NCI-H2171 (cell line): ENCODE data around the gene MAP3K9.

Source experiments
- DNase-seq: peaks from one replicate; lab custom pipeline; 2025; lab: John Stamatoyannopoulos, UW

MAP3K9 gene

GRCh38 chr14:70697701-70698100 lies 111.6 kb downstream of the MAP3K9 start:
- no peak for DNase-seq

GRCh38 chr14:70696026-70696425 lies 113.3 kb downstream of the MAP3K9 start:
- DNase-seq, result no peak

GRCh38 chr14:70692210-70692609 lies 117.1 kb downstream of the MAP3K9 start:
- no peak for DNase-seq

- no peak for DNase-seq
Observed at GRCh38 chr14:70685474-70686197, 123.7 kb downstream of the MAP3K9 start.

GRCh38 chr14:70683983-70684382 lies 125.3 kb downstream of the MAP3K9 start:
- DNase-seq, result no peak

GRCh38 chr14:70680748-70681147 lies 128.6 kb downstream of the MAP3K9 start:
- no peak for DNase-seq

- no peak for DNase-seq
Observed at GRCh38 chr14:70677341-70677740, 132.0 kb downstream of the MAP3K9 start.
